Measurements from ENCODE around the gene FBXO22. TPM values are rescaled to one million over a fixed set of nuclear protein-coding genes. Genes with fewer than 3 reads are reported as not detected.
"Not testable (repeated sequence)": the region's sequence is repeated elsewhere in the genome, so short reads cannot be mapped to it uniquely, and the experiment has no call there.

FBXO22 gene
- 10 to 100 TPM; 54.3 to 58.6 TPM for total RNA-seq

DNA sequence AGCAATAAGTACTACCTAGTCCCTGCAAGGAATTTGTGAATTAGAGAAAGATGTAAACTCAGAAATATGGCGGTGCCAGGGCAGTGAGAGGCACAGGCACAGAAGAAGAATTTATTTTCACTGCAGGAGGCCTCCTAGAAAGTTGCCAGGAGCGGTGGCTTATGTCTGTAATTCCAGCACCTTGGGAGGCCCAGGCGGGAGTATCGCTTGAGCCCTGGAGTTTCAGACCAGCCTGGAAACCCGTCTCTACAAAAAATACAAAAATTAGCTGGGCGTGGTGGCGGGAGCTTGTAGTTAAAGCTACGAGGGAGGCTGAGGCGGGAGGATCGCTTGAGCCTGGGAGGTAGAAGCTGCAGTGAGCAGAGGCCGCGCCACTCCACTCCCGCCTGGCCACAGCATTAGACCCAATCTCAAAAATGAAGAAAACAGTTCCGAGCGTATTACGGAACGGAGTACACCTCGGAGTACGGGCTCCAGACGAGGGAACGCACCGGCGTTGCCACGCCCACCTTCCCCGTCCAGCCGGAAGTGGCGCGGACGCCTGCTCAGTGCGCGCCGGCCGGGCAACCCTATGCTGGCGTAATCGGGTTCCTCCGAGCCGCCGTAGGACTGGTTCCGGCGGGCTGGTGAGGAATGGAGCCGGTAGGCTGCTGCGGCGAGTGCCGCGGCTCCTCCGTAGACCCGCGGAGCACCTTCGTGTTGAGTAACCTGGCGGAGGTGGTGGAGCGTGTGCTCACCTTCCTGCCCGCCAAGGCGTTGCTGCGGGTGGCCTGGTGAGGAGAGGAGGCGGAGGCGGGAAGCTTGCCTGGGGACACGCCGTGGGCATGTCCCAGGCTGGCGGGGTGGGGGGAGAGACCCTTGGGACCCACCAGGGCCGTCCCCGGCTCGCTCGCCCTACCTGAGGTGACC is at the start of gene FBXO22:
Gene FBXO22 (plus strand): TSS at position 548 of the 909 bp plus-strand sequence. CDS start 86 bp downstream, at position 634.
- POLR2A ChIA-PET = interaction anchor here (1.2 kb wide), 1 partner anchor 60 kb away, joined by 5 read pairs; the partner anchor contains the start of gene UBE2Q2
- CTCF ChIA-PET = no interaction called here

DNA sequence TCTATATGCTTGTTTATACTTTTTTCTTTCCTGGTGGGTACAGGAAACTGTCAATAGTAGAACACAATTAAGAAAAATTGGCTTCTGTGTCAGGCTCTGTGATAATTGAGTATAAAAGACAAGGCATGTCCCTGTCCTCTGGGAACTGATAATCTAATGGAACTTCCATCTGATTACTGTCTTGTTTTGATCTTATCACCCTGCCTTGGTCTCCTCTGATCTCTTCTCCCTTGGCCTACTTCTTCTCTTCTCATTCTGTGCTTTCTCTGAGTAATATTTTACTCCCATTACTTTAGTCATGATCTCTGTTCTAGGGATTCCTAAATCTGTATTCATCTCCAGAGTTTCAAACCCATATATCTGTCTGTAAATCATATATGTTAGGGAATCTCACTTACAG is 45.8 kb upstream of the FBXO22 start:
- ChIA-PET POLR2A (no interaction called here), CTCF (no interaction called here)

DNA sequence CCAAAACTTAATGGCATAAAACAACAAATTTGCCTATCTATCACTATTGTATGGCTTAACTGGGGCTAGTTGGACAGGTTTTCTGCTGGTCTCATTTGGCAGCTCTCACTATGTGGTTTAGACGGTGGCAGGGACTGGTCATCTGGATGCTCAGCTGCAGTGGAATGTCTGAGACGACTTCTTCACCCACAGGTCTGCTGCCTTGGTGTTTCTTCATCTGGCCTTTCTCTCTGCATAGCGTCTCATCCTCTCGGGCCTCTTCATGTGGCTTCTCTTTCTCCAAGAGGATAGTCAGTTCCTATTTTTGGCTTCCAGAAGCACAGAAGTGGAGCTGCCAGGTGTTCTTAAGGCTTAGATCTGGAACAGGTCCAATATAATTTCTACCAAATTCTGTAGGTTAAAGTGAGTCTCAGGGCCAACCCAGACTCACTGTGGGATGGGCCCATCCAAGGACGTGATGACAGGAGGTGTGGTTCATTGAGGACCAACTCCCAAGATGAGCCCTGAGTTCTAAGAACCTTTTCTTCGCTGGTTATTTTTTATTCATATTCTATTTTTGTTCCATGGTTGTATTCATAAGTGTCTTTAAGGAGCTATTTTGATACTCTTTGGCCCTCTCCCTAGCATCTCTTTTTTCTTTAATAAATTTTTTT is 41.8 kb upstream of the FBXO22 start:
- CTCF ChIA-PET = interaction anchor here (0.6 kb wide), 1 partner anchor 711 kb away, joined by 4 read pairs; no protein-coding TSS in a partner anchor

DNA sequence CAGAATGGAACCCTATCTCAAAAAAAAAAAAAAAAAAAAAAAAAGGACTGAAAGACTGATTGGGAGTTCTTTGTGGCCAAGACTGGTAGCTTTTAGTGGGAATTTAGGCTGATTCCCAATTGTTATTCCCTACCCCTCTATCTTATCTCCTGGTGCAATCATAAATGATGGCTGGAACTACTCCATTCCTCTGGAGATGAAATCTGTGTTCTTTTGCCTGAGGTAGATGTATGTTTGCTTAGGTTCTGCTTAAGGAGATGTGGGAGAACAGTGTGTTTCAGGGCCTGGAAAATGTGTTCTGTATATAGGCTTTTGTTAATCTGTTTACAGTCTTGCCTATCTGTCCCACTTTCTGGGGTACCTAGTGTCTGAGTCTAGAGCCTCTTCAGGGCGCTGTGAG is 40.9 kb upstream of the FBXO22 start:
- POLR2A ChIA-PET = no interaction called here
- CTCF ChIA-PET = no interaction called here

More for the DNA sequence above, 41.8 kb upstream of the FBXO22 start:
- POLR2A ChIA-PET = no interaction called here

DNA sequence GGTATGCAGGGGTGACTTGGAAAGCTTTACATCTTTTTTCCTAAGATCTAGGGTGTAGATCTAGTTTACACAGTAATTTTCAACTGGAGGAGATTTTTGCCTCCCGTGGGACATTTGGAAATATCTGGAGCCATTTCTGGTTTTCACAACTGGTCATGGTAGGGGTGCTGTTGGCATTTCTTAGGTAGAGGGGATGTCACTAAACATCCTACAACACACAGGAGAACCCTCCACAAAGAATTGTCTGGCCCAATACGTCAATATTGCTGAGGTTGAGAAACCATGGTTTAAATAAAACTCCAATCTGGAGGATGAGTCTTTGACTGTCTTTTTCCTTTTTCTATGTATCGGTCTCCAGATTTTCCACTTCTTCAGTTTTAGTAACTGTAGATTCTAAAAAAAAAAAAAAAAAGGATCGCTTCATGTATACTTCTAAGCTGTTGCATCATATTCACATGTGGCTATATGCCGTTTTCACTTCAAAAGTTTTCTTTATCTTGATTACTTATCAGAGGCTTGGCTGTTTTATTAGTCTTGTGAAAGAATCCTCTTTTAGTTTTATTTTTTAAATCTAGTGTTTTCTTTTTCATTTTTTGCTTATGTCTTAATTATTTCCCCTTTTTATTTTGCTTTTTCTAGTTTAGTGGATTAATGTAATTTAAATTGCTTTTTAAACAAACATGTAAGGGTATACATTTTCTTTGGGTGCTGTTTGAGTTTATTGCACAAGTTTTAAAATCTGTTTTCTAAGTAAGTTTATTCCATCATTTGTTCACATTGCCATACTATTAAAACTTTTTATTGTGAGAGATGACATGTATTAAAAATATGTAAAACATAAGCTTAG is 39.2 kb upstream of the FBXO22 start:
- POLR2A ChIA-PET = no interaction called here
- CTCF ChIA-PET = no interaction called here

DNA sequence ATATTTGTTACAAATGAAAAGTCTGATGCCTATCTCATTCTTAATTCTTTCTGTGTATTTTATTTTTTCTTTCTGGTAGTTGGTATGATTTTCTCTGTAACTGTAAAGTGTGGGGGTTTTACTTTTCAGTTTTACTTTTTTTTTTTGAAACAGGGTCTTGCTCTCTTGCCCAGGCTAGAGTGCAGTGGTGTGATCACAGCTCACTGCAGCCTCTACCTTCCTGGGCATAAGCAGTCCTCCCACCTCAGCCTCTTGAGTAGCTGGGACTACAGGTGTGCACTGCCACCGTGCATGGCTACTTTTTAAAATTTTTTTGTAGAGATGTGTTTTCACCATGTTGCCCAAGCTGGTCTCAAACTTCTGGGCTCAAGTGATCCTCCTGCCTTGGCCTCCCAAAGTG is 37.6 kb upstream of the FBXO22 start:
- CTCF ChIA-PET, POLR2A ChIA-PET: not testable (repeated sequence)

DNA sequence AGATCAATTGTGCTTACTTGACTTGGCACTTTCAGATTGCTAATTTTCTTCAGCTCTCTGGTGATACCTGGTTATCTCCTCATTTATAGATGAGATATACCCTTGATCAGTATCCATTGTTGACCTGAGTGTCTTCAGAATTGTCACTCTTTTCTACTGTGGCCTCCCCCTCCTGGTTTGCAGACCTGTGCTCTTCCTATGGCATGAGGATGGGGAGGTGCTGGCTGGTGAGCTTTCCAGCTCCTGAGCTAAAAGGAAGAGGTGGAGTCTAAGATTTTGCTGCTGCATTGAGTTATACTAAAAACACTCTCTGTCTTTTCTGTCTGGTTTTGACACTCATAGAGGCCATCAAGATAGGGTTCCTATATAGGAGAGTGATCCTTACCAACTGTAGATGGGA is 36.8 kb upstream of the FBXO22 start:
- CTCF ChIA-PET = no interaction called here
- POLR2A ChIA-PET = no interaction called here

DNA sequence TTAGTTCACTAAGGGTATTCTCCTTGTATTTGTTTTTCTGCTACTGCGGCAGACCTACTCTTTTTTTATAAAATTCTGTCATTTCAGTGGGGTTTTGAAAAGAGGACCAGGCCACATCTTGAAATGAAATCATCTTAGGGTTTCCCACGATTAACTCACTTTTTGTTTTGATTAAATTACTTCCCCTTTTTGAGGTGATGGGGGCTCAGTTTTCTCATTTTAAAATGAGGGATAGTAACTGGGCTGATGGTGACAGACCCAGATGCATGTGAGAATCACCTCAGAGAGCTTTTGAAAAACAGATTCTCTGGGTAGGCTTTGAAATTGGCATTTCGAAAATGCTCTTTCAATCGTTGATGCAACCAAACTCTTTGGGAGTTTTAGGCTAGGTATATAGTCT is 36.2 kb upstream of the FBXO22 start:
- ChIA-PET CTCF (no interaction called here), POLR2A (no interaction called here)

DNA sequence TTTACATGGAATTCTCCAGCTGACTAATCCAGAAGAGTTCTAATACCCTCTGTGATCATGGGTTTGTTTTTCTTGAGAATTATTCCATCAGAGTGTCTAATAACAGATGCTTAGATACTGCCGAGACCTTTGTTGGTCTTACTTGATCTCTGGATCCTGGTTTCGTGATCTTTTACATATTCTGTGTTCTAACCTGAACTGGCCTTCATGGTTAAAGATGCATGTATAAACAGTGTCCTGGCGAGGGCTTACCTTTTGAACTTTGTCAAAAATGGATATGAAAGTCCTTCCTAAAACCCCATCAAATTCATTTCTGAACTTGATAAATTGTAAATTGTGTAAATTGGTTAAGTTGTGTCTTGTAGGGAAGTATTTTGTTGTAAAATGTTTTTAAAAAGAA is 35.7 kb upstream of the FBXO22 start:
- ChIA-PET POLR2A (no interaction called here), CTCF (no interaction called here)

DNA sequence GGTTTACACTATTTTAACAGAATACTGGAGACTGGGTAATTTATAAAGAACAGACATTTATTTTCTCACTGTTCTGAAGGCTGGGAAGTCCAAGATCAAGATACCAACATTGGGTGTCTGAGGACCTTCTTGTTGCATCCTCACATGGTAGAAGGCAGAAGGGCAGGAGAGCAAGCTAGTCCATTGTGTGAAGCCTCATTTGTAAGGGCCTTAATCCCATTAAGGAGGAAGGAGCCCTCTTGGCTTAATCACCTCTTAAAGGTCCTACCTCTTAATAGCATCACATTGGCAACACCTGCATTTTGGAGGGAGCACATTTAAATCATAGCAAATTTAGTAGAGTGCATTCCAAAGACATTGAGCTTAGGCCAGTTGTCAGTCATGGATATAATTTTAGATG is 34.2 kb upstream of the FBXO22 start:
- CTCF ChIA-PET = interaction anchor here (0.9 kb wide), 1 partner anchor 141 kb away, joined by 3 read pairs; no protein-coding TSS in a partner anchor

DNA sequence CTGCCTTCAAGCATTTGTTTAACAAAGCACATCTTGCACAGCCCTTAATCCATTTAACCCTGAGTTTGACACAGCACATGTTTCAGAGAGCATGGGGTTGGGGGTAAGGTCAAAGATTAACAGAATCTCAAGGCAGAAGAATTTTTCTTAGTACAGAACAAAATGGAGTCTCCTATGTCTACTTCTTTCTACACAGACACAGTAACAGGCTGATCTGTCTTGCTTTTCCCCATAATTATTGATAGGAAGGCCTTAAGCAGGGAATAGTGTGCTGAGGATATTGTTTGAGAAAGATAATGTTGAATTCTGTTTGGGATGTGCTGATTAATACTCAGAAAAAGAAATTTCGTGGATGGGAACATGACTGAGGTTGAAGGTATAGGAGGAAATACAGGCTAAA is 32.1 kb upstream of the FBXO22 start:
- CTCF ChIA-PET, POLR2A ChIA-PET: not testable (repeated sequence)

More for the DNA sequence above, 34.2 kb upstream of the FBXO22 start:
- POLR2A ChIA-PET = interaction anchor here (0.6 kb wide), 1 partner anchor 24 kb away, joined by 3 read pairs; no protein-coding TSS in a partner anchor

DNA sequence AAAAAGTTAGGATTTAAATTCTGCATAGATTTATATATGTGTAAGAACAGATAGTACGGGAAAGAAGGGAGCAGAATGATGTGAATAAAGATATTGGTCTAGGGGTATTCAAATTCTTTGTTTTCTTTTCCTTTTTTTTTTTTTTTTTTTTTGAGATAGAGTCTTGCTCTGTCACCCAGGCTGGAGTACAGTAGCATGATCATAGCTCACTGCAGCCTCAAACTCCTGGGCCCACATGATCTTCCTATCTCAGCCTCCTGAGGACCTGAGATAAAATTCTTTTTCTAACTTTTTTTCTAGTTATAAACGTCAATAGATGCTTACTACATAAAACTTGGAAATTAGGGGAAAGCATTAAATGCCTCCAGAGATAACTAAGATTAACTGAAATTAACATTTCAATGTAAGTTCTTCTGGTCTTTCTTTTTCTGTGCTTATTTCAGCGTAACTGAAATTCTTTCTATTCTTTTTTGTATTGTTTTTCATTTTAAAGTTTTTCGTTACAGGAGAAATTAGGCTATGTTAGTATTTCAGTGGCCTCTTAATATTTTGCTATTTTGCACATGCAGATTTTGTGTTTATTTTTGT is 31.2 kb upstream of the FBXO22 start:
- ChIA-PET POLR2A (no interaction called here), CTCF (no interaction called here)

DNA sequence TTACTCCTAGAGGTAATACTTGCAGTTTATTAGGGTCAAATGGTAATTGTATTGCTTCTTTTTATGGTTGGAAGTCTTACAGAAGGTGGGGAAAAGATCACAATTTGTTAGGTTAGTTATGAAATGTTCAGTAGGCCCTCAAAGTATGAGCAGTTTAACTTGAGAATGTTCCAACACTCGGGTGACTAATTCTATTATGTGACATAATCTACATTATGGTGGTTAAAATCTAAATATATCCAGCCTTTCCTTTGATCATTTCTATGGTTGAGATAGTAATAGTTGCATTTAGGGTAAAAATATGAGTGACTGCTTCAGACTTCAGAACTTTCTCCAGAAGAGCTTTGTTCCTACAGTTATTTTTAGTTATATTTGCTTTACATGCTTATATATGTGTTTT is 19.6 kb upstream of the FBXO22 start:
- ChIA-PET CTCF (no interaction called here), POLR2A (no interaction called here)

DNA sequence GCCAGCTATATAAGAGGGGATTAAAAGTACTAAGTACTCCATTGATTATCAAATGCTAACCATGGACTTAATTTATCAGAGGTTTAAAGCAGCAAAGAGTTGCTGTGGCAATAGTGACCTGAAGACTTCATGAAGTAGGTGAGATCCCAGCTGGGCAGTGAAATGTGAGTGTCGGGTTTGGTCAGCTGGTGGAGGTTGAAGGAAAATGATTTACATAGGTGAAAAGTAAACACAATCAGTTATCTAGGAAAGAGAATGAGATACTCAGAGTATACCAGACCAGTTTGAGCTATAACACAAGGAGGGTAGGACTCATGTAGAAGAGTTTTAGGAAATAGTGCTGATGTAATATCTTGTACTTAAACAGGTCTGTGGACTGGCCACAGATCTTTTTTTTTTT is 16.5 kb upstream of the FBXO22 start:
- POLR2A ChIA-PET = no interaction called here
- CTCF ChIA-PET = no interaction called here

DNA sequence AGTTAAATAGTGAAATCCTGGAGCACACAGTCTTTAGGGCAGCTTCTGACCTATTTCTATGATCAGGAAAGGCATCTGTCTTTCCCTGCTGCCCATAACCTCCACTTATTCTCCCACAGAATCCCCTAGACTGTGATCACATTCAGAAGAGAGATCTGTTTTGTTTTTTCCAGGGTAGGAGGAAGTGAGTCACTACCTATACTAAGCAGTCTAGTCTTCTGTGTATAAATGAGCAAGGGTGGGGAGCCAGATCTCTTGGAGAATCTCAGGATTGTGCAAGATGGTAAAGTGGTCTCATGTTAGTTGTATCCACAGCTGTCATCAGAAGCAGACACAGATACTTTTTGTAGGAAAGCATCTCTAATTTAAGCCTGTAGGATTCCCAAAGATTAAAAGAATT is 11.8 kb upstream of the FBXO22 start:
- ChIA-PET POLR2A (no interaction called here), CTCF (no interaction called here)

DNA sequence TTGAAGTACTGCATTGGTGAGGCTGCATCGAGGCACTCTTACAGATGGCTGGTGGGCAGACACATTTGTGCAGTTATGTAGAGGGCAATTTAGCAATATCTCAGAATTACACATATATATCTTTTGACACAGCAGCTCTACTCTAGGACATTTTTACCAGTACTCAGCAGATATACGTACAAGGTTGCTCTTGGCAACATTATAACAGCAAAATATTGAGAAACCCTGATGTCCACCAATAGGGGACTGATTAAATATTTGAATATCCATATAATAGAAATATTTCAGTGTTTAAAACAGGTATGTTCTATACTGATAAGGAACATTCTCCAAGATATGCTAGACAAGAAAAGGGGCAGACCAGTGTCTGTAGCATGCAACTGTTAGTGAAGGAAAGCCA is 7.9 kb upstream of the FBXO22 start:
- CTCF ChIA-PET = no interaction called here
- POLR2A ChIA-PET = no interaction called here

DNA sequence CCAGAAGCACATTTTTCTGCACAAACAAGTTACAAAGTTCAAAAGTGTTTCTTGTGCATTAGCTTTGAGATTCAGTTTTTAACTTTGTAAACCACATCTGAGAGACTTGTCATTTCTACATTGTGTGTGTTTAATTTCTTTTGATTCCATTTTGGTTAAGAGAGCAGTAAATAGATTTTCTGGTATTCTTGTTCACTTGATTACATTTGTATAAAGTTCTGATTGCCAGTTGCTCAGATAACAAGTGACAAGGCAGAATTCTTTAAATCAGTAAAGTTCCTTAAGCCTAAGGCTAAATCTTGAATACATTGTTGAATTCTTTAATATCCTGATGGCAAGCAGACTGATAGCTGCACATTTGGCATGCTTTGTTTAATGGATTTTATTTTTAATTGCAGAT is 3.1 kb upstream of the FBXO22 start:
- ChIA-PET CTCF (no interaction called here), POLR2A (no interaction called here)

DNA sequence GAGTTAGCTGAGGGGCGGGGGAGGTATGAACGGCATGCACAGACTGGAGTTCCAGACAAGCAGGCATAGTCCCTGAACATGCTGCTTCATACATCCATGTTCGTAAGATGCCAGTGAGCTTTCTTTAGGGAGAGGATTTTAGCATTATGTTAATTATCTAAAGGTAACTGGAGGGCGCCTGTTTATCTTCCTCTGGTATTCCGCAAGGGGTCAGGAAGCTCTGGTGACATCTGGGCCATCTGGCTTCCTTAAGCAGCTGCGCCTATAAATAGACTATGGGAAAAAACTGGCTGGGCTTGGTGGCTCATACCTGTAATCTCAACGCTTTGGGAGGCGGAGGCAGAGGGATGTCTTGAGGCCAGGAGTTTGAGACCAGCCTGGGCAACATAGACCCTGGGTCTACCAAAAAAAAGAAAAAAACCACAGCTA is 1.5 kb upstream of the FBXO22 start:
- ChIA-PET CTCF (interaction anchor here (0.6 kb wide), 1 partner anchor 37 kb away, joined by 3 read pairs; no protein-coding TSS in a partner anchor), POLR2A (no interaction called here)

DNA sequence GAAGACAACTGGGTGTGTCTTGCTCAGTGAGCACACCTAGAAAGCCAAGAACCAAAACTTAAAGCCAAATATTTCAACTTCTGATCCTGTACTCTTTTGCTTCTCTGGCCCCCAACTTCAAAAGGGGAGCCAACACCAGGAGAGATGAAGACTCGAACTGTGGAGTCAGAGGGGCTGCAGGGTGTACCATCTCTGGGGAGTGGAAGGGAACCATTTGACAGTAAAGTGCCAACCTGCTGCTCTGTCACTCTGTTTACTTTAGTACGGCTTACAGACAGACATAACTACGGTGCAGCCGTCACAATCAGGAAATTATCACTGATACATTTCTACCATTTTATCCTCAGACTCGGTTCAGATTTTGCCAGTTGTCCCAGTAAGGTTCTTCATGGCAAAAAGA is 1.6 kb downstream of the FBXO22 start:
- ChIA-PET CTCF (no interaction called here), POLR2A (no interaction called here)

DNA sequence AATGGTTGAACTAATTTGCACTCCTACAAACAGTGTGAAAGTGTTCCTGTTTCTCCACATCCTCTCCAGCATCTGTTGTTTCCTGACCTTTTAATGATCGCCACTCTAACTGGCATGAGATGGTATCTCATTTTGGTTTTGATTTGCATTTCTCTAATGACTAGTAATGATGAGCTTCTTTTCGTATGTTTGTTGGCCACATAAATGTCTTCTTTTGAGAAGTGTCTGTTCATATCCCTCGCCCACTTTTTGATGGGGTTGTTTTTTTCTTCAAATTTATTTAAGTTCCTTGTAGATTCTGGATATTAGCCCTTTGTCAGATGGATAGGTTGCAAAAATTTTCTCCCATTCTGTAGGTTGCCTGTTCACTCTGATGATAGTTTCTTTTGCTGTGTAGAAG is 6.7 kb downstream of the FBXO22 start:
- CTCF ChIA-PET, POLR2A ChIA-PET: not testable (repeated sequence)

Measured in activated CD8-positive, alpha-beta memory T cell treated with anti-CD3 and anti-CD28 coated beads for 36 hours (primary cell).